Measurements from ENCODE around the gene RPTN.
A peak's percentile ranks its signal among the peaks of the same experiment; 100 is the strongest.

RPTN gene

GRCh38 chr1:152159144-152159543 is at the start of gene RPTN:
TSS of gene RPTN (minus strand) at chr1:152159228. CDS start at chr1:152157889, 1,339 bp downstream.
- DNase-seq (ENCODE audit: low read depth in 2 of 2), result no peak

GRCh38 chr1:152198982-152199381 is 40.0 kb upstream of the RPTN start:
- DNase-seq (ENCODE audit: low read depth in 2 of 2), result no peak

GRCh38 chr1:152197361-152197941 is 38.4 kb upstream of the RPTN start:
- DNase-seq (ENCODE audit: low read depth in 2 of 2), result no peak

- no peak for DNase-seq (ENCODE audit: low read depth in 2 of 2)
Observed at GRCh38 chr1:152191711-152192110, 32.7 kb upstream of the RPTN start.

- no peak for DNase-seq (ENCODE audit: low read depth in 2 of 2)
Observed at GRCh38 chr1:152191260-152191659, 32.2 kb upstream of the RPTN start.

GRCh38 chr1:152190589-152190988 is 31.6 kb upstream of the RPTN start:
- DNase-seq (ENCODE audit: low read depth in 2 of 2), result no peak

GRCh38 chr1:152189657-152190442 is 30.8 kb upstream of the RPTN start:
- DNase-seq (ENCODE audit: low read depth in 2 of 2), result peak; percentile 37 to 69

- DNase-seq (ENCODE audit: low read depth in 2 of 2), result peak; percentile 61 to 78
Observed at GRCh38 chr1:152188673-152189591, 29.9 kb upstream of the RPTN start.

GRCh38 chr1:152186556-152187285 is 27.7 kb upstream of the RPTN start:
- no peak for DNase-seq (ENCODE audit: low read depth in 2 of 2)

GRCh38 chr1:152185544-152186391 is 26.7 kb upstream of the RPTN start:
- DNase-seq (ENCODE audit: low read depth in 2 of 2), result no peak

- DNase-seq (ENCODE audit: low read depth in 2 of 2), result no peak
Observed at GRCh38 chr1:152182944-152183361, 23.9 kb upstream of the RPTN start.

GRCh38 chr1:152182431-152182830 is 23.4 kb upstream of the RPTN start:
- no peak for DNase-seq (ENCODE audit: low read depth in 2 of 2)

GRCh38 chr1:152179566-152179965 is 20.5 kb upstream of the RPTN start:
- DNase-seq (ENCODE audit: low read depth in 2 of 2), result no peak

GRCh38 chr1:152170287-152170905 is 11.4 kb upstream of the RPTN start:
- no peak for DNase-seq (ENCODE audit: low read depth in 2 of 2)

GRCh38 chr1:152169366-152170025 is 10.5 kb upstream of the RPTN start:
- no peak for DNase-seq (ENCODE audit: low read depth in 2 of 2)

GRCh38 chr1:152168535-152168868 is 9.5 kb upstream of the RPTN start:
- no peak for DNase-seq (ENCODE audit: low read depth in 2 of 2)

GRCh38 chr1:152167835-152168534 is 9.0 kb upstream of the RPTN start:
- no peak for DNase-seq (ENCODE audit: low read depth in 2 of 2)

GRCh38 chr1:152166966-152167365 is 7.9 kb upstream of the RPTN start:
- DNase-seq (ENCODE audit: low read depth in 2 of 2), result no peak
